C4-2B (cell line): ENCODE measurements around the gene VASN.

Experiments used
- CTCF ChIP-seq: fragments of 450-650 bp; conservative IDR thresholded peaks from 2 replicates; pipeline ENCODE4 v1.5.1; 2017; ENCODE audit warnings: mild to moderate bottlenecking
- ZFX ChIP-seq: fragments of 450-650 bp; IDR thresholded peaks from 2 replicates; pipeline ENCODE4 v1.6.1; 2017

GRCh38 chr16:4323845-4324488 is 47.7 kb upstream of the VASN start:
- no peak for TF ChIP-seq CTCF
- TF ChIP-seq ZFX: no peak
